Pancreas (tissue), 10 donors: ENCODE measurements around the gene SERPINB6. TPM values are rescaled to one million over a fixed set of nuclear protein-coding genes. Genes with fewer than 3 reads are reported as not detected.

Experiments
- ATAC-seq, 4 donors: fragments of 200-7000 bp; cut with Tn5 transposase; one replicate each; pipeline versions ENCODE4 v1.8.0 to v1.9.1; 2020; ENCODE audit warnings: mild to moderate bottlenecking in 4 of 4, moderate library complexity in 4 of 4
- DNase-seq, 6 donors: peaks; one replicate each; pipeline ENCODE4 v3.0.0-alpha.2; 2020
- FAIRE-seq: peaks from 2 replicates; lab custom pipeline; 2012; peaks lifted over from hg19 to GRCh38; lab: Jason Lieb, UNC
- H3K27ac ChIP-seq, 4 donors: fragments of 200-600 bp; sonication (generic); 1 replicate in 3 of 4; 2 replicates in 1 of 4; pipeline versions ENCODE4 v1.5.0 to v1.8.0; 2020
- H3K27me3 ChIP-seq, 4 donors: fragments of 200-600 bp; one replicate each; pipeline ENCODE4 v1.8.0; 2021
- H3K36me3 ChIP-seq, 3 donors: fragments of 200-600 bp; sonication (generic) in 1 of 3; one replicate each; pipeline versions ENCODE4 v1.5.0 to v1.8.0; 2020 to 2021
- H3K4me1 ChIP-seq, 3 donors: fragments of 200-600 bp; one replicate each; pipeline ENCODE4 v1.8.0; 2021
- H3K4me3 ChIP-seq, 4 donors: fragments of 200-600 bp; sonication (generic) in 2 of 4; one replicate each; pipeline versions ENCODE4 v1.5.0 to v1.8.0; 2020 to 2021
- H3K9me3 ChIP-seq, 4 donors: fragments of 200-600 bp; one replicate each; pipeline ENCODE4 v1.8.0; 2021
- WGBS, 2 donors: extraction: QIAGEN DNeasy Blood & Tissue Kit; methylation state at CpG; one replicate each; pipeline ENCODE4 v1.1.7; 2013; 5-methylcytosine and 5-hydroxymethylcytosine counted together
- intact Hi-C, 3 donors: fragments of 100-400 bp; cut with DNase I; formaldehyde crosslinking; loops; one replicate each; pipeline versions ENCODE4 v1.11.1 to v1.14.2; 2022
- polyA plus RNA-seq, 2 donors: library from polyadenylated mRNA; stranded (reverse); fragments of 200-250 nt; gene quantifications; one replicate each; pipeline ENCODE4 v1.2.3, GENCODE V29; 2013
- total RNA-seq, 6 donors: library from RNA; stranded (reverse); fragmentation: NEBNext Ultra II Directional in 4 of 6; extraction: Animal tissue kit (Norgen Biotek cat#: 25700) in 4 of 6; gene quantifications; one replicate each; pipeline versions ENCODE4 v1.2.1 to v1.2.4, GENCODE V29; 2021 to 2023
- TF ChIP-seq, protein P1 (sequence below), 4 donors: fragments of 200-600 bp; sonication (generic) in 3 of 4; IDR thresholded peaks; one replicate each; pipeline versions ENCODE4 v1.5.0 to v1.8.0; 2021; ENCODE audit warnings: antibody characterized with exemption in 4 of 4
- donor health status: healthy with polysubstance abuse.
- donor health status: DM: no; HTN: no; CAD: no; lungs with moderate emphysema.
- donor health status: DM: no; HTN: no; CAD: no.
- donor health status: control.
- donor health status: control.
- donor health status: Bipolar disorder and iron deficiency.
- donor health status: DM: yes; HTN: yes; CAD: no.
- donor health status: DM: no; HTN: no; CAD: no.
- donor health status: DM: no; HTN: no; CAD: no.
- donor health status: DM: yes; HTN: yes; CAD: no.

Gene SERPINB6
- total and polyA plus RNA-seq, 8 donors, result 77.7 to 193 (median 103) TPM

GRCh38 chr6:2962004-2962403 lies 9.4 kb downstream of the SERPINB6 start:
- H3K27ac ChIP-seq, result peak overlapping the region; percentile 81 to 89 (median 86)
- H3K4me1 ChIP-seq, result peaks cover 8 to 35% (median 30%) of the 10 kb centered on the region in 3 donors
- peak; percentile 84 to 90 (median 88) for ATAC-seq
- H3K27me3 ChIP-seq, result no peaks in the 10 kb centered on the region
- WGBS, 2 donors, result 11 to 12% methylated on average over 9 of the region's 9 CpGs
- no peaks in the 10 kb centered on the region for H3K36me3 ChIP-seq
- no peak for FAIRE-seq
- intact Hi-C loops, result no loop called here
- DNase-seq, result peak; percentile 71 to 87 (median 84)
- no peaks in the 10 kb centered on the region for H3K9me3 ChIP-seq
- peak overlapping the region in 3 of 4 donors; percentile 17 to 48 (median 46) for H3K4me3 ChIP-seq
- TF ChIP-seq, protein P1, sequence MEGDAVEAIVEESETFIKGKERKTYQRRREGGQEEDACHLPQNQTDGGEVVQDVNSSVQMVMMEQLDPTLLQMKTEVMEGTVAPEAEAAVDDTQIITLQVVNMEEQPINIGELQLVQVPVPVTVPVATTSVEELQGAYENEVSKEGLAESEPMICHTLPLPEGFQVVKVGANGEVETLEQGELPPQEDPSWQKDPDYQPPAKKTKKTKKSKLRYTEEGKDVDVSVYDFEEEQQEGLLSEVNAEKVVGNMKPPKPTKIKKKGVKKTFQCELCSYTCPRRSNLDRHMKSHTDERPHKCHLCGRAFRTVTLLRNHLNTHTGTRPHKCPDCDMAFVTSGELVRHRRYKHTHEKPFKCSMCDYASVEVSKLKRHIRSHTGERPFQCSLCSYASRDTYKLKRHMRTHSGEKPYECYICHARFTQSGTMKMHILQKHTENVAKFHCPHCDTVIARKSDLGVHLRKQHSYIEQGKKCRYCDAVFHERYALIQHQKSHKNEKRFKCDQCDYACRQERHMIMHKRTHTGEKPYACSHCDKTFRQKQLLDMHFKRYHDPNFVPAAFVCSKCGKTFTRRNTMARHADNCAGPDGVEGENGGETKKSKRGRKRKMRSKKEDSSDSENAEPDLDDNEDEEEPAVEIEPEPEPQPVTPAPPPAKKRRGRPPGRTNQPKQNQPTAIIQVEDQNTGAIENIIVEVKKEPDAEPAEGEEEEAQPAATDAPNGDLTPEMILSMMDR (IDR thresholded peaks at IDR 0.05), result no peak

DNA sequence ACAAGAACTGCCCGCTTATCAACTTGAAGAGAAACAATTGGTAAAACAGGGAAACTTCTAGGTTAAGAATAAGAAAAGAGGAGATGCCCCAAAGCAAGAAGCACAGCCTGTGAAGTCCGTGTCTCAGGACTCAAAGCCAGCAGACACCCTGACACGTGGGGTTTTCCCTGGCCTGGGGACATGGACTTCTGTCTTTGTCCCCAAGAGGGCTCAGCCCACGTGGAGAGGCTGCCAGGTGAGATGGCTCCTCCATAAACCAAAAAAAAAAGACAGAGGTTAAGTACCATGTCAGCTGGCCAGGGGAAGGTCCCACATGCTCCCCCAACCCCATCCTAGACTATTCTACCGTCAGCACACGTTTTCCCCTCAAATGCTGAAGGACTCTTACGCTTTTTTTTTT lies 9.9 kb downstream of the SERPINB6 start:
- Histone ChIP-seq H3K36me3 (no peaks in the 10 kb centered on the region), H3K9me3 (no peaks in the 10 kb centered on the region), H3K4me1 (peaks cover 8 to 32% (median 30%) of the 10 kb centered on the region in 3 donors), H3K27ac (peak overlapping the region; percentile 81 to 89 (median 86)), H3K4me3 (peak overlapping the region; percentile 17 to 48 (median 32)), H3K27me3 (no peaks in the 10 kb centered on the region)
- TF ChIP-seq, protein P1 (IDR thresholded peaks at IDR 0.05), result no peak
- FAIRE-seq (no peak), DNase-seq (peak in 2 of 6 donors; percentile 41 to 57), ATAC-seq (peak; percentile 24 to 50 (median 34))
- intact Hi-C loops, result no loop called here
- WGBS, 2 donors, result 27 to 35% methylated on average over 7 of the region's 7 CpGs

GRCh38 chr6:2960935-2961334 lies 10.4 kb downstream of the SERPINB6 start:
- peaks cover 8 to 32% (median 30%) of the 10 kb centered on the region in 3 donors for H3K4me1 ChIP-seq
- WGBS, 2 donors, result 5 to 17% methylated on average over 4 of the region's 4 CpGs
- no peak for FAIRE-seq
- peak overlapping the region; percentile 81 to 89 (median 86) for H3K27ac ChIP-seq
- intact Hi-C loops, result no loop called here
- ATAC-seq, result peak; percentile 57 to 74 (median 60)
- TF ChIP-seq, protein P1 (IDR thresholded peaks at IDR 0.05), result no peak
- H3K4me3 ChIP-seq, result peak overlapping the region in 3 of 4 donors; percentile 17 to 48 (median 46)
- no peaks in the 10 kb centered on the region for H3K9me3 ChIP-seq
- peak in 5 of 6 donors; percentile 38 to 59 (median 57) for DNase-seq
- H3K36me3 ChIP-seq, result peaks cover 0 to 4% (median 0%) of the 10 kb centered on the region in 3 donors
- no peaks in the 10 kb centered on the region for H3K27me3 ChIP-seq

GRCh38 chr6:2959909-2960719 lies 11.3 kb downstream of the SERPINB6 start:
- FAIRE-seq (no peak), DNase-seq (peak in 2 of 6 donors; percentile 29 to 55), ATAC-seq (peak; percentile 5 to 35 (median 8))
- Histone ChIP-seq H3K4me3 (peak overlapping the region in 2 of 4 donors; percentile 46 to 48), H3K27ac (peak overlapping the region; percentile 81 to 89 (median 86)), H3K4me1 (peaks cover 8 to 32% (median 30%) of the 10 kb centered on the region in 3 donors), H3K27me3 (no peaks in the 10 kb centered on the region), H3K36me3 (peaks cover 0 to 9% (median 0%) of the 10 kb centered on the region in 3 donors), H3K9me3 (no peaks in the 10 kb centered on the region)
- intact Hi-C loops, result no loop called here
- TF ChIP-seq, protein P1 (IDR thresholded peaks at IDR 0.05), result no peak
- WGBS, 2 donors, result 50 to 71% methylated on average over 12 of the region's 12 CpGs
